ENCODE measurements around the gene ZNF573. TPM values are rescaled to one million over a fixed set of nuclear protein-coding genes. Genes with fewer than 3 reads are reported as not detected.
"Not testable (repeated sequence)": the region's sequence is repeated elsewhere in the genome, so short reads cannot be mapped to it uniquely, and the experiment has no call there.

ZNF573 gene
- total RNA-seq, 4 donors from 2014 or later: 5.8 to 12.1 (median 7.6) TPM

DNA sequence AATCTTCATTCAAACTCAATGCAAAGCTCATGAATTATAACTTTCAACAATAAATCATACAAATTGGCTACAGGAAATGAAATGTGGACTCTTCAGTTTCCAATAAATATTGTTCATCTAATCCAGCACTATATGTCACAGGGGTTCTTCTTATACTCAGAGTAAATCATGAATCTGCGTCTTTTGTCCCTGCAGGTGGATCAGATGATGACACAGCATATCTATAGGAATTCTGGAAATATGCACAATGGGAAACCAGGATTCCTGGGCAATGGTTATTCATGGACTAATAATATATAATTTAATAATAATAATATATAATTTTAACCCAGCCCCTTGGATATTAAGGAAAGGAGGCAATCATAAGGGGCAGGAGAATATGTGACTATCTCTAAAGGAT is 8.4 kb downstream of the ZNF573 start:
- peaks cover 5 to 75% (median 50%) of the 10 kb centered on the region in 4 donors for H3K36me3 ChIP-seq
- DNase-seq (ENCODE audit: extremely low spot score): no peak
- 97% methylated on average over 1 of the region's 1 CpG for WGBS

GRCh38 chr19:37763488-37763887 is 15.9 kb downstream of the ZNF573 start:
- Histone ChIP-seq H3K27me3 (no peaks in the 10 kb centered on the region), H3K27ac (replicated peaks in 1 of 4) (no peak overlapping the region), H3K36me3 (peaks cover 4 to 96% (median 61%) of the 10 kb centered on the region in 4 donors), H3K9me3 (no peaks in the 10 kb centered on the region), H3K4me1 (no peaks in the 10 kb centered on the region), H3K4me3 (no peak overlapping the region)
- no peak for DNase-seq (ENCODE audit: extremely low spot score)
- intact Hi-C loops (cut with DNase I): no loop called here
- WGBS: 89% methylated on average over 1 of the region's 1 CpG
- TF ChIP-seq CTCF (IDR thresholded peaks at IDR 0.05) (no peak), POLR2AphosphoS5 (IDR thresholded peaks at IDR 0.05) (no peak), POLR2A (IDR thresholded peaks at IDR 0.05; ENCODE audit: low read depth) (no peak), EP300 (IDR thresholded peaks at IDR 0.05) (no peak)

More for the DNA sequence above, 8.4 kb downstream of the ZNF573 start:
- Histone ChIP-seq H3K27ac (replicated peaks in 1 of 4) (no peak overlapping the region), H3K27me3 (no peaks in the 10 kb centered on the region), H3K4me3 (no peak overlapping the region), H3K4me1 (no peaks in the 10 kb centered on the region), H3K9me3 (no peaks in the 10 kb centered on the region)
- TF ChIP-seq POLR2A (IDR thresholded peaks at IDR 0.05; ENCODE audit: low read depth) (no peak), EP300 (IDR thresholded peaks at IDR 0.05) (no peak), CTCF (IDR thresholded peaks at IDR 0.05) (no peak), POLR2AphosphoS5 (IDR thresholded peaks at IDR 0.05) (no peak)
- intact Hi-C loops (cut with DNase I): no loop called here

DNA sequence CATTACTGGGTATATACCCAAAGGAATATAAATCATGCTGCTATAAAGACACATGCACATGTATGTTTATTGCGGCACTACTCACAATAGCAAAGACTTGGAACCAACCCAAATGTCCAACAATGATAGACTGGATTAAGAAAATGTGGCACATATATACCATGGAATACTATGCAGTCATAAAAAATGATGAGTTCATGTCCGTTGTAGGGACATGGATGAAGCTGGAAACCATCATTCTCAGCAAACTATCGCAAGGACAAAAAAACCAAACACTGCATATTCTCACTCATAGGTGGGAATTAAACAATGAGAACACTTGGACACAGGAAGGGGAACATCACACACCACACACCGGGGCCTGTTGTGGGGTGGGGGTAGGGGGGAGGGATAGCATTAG is 21.7 kb downstream of the ZNF573 start:
- H3K9me3 ChIP-seq; DNase-seq (ENCODE audit: extremely low spot score); intact Hi-C loops (cut with DNase I); H3K4me3 ChIP-seq; H3K27ac ChIP-seq (replicated peaks in 1 of 4); H3K4me1 ChIP-seq; H3K27me3 ChIP-seq: not testable (repeated sequence)
- 99% methylated on average over 4 of the region's 4 CpGs for WGBS
- peaks cover 4 to 74% (median 27%) of the 10 kb centered on the region in 4 donors for H3K36me3 ChIP-seq

GRCh38 chr19:37738371-37738770 is 41.0 kb downstream of the ZNF573 start:
- intact Hi-C loops (cut with DNase I): no loop called here
- H3K4me3 ChIP-seq: no peak overlapping the region
- H3K4me1 ChIP-seq: no peaks in the 10 kb centered on the region
- no peaks in the 10 kb centered on the region for H3K27me3 ChIP-seq
- H3K36me3 ChIP-seq: peaks cover 21 to 72% (median 35%) of the 10 kb centered on the region in 4 donors
- no peak overlapping the region for H3K27ac ChIP-seq (replicated peaks in 1 of 4)
- DNase-seq (ENCODE audit: extremely low spot score): no peak
- 87% methylated on average over 5 of the region's 5 CpGs for WGBS
- peaks cover 3 to 40% (median 27%) of the 10 kb centered on the region in 4 donors for H3K9me3 ChIP-seq
- TF ChIP-seq EP300 (IDR thresholded peaks at IDR 0.05) (no peak), POLR2AphosphoS5 (IDR thresholded peaks at IDR 0.05) (no peak), POLR2A (IDR thresholded peaks at IDR 0.05; ENCODE audit: low read depth) (no peak), CTCF (IDR thresholded peaks at IDR 0.05) (no peak)

DNA sequence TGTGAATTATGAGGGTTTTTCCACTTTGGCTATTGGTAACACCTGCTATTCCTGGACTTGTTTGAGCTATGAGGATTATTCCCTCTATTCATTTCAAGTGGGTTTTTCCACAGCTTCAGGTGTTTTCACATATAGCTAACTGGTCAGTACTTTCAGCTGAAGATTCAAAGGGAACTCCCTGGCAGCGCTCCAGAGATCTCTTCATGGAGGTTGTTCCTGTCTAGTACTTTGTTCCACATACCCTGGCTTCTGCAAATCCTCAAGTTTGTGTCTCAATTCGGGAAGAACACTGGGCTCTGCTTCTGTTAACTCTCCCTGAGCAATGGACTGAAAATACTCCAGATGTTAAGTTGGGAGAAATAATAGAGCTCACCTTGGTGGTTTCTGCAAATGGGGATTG is 54.2 kb downstream of the ZNF573 start:
- no peak for TF ChIP-seq CTCF (IDR thresholded peaks at IDR 0.05)
- TF ChIP-seq POLR2AphosphoS5 (IDR thresholded peaks at IDR 0.05): no peak
- TF ChIP-seq EP300 (IDR thresholded peaks at IDR 0.05): no peak
- TF ChIP-seq POLR2A (IDR thresholded peaks at IDR 0.05; ENCODE audit: low read depth): no peak
- intact Hi-C loops (cut with DNase I): no loop called here
- H3K36me3 ChIP-seq: peaks cover 0 to 3% (median 2%) of the 10 kb centered on the region in 4 donors
- no peaks in the 10 kb centered on the region for H3K4me1 ChIP-seq
- H3K9me3 ChIP-seq: no peaks in the 10 kb centered on the region
- no peak overlapping the region for H3K27ac ChIP-seq (replicated peaks in 1 of 4)
- no peak for DNase-seq (ENCODE audit: extremely low spot score)
- 74% methylated on average over 2 of the region's 2 CpGs for WGBS
- no peak overlapping the region for H3K4me3 ChIP-seq
- H3K27me3 ChIP-seq: no peaks in the 10 kb centered on the region
